CD14-positive monocyte (primary cell): ENCODE data around the gene PTPRN2. TPM values are rescaled to one million over a fixed set of nuclear protein-coding genes. Genes with fewer than 3 reads are reported as not detected.

Experiments used
- DNase-seq, 3 donors: peaks; one replicate each; pipeline ENCODE4 v3.0.0-alpha.2; 2011 to 2022
- H2AFZ ChIP-seq: 2 replicates; pipeline ENCODE4 v1.6.0; 2012; ENCODE audit warnings: mild to moderate bottlenecking, low read depth, low read length, inconsistent platforms; ENCODE audit not compliant: insufficient read depth, poor library complexity, severe bottlenecking
- H3K27ac ChIP-seq, 2 donors: 1 replicate in 1 of 2; 2 replicates in 1 of 2; pipeline ENCODE4 v1.5.1; 2012 to 2013; ENCODE audit warnings: low read length in 2 of 2, control low read depth in 1 of 2, inconsistent platforms in 1 of 2, low read depth in 1 of 2, mild to moderate bottlenecking in 1 of 2
- H3K27me3 ChIP-seq, 2 donors: one replicate each; pipeline versions ENCODE4 v1.6.0 to v1.6.1; 2011 to 2013; ENCODE audit warnings: low read length in 2 of 2; ENCODE audit not compliant: control insufficient read depth in 2 of 2, insufficient read depth in 2 of 2
- H3K36me3 ChIP-seq, 2 donors: replicated peaks in 1 of 2; 1 replicate in 1 of 2; 2 replicates in 1 of 2; pipeline versions ENCODE4 v1.5.1 to v1.6.1; 2012 to 2013; ENCODE audit warnings: low read length in 2 of 2, control low read depth in 1 of 2, inconsistent platforms in 1 of 2, mild to moderate bottlenecking in 1 of 2; ENCODE audit not compliant: insufficient read depth in 2 of 2, control insufficient read depth in 1 of 2
- H3K4me1 ChIP-seq, 2 donors: 1 replicate in 1 of 2; 2 replicates in 1 of 2; pipeline versions ENCODE4 v1.5.1 to v1.6.1; 2012 to 2013; ENCODE audit warnings: low read length in 2 of 2, control low read depth in 1 of 2, inconsistent platforms in 1 of 2, mild to moderate bottlenecking in 1 of 2, moderate library complexity in 1 of 2; ENCODE audit not compliant: insufficient read depth in 2 of 2, control insufficient read depth in 1 of 2
- H3K4me2 ChIP-seq: replicated peaks from 2 replicates; pipeline ENCODE3; 2012; ENCODE audit warnings: low read length, moderate library complexity, mild to moderate bottlenecking; ENCODE audit not compliant: poor library complexity, severe bottlenecking; ENCODE audit errors: extremely low read depth
- H3K4me3 ChIP-seq, 3 experiments: fragments of 200-600 bp in 1 of 3; sonication (generic) in 1 of 3; replicated peaks in 1 of 3; 1 replicate in 2 of 3; 2 replicates in 1 of 3; pipeline ENCODE4 v1.5.1; 2011 to 2013; ENCODE audit warnings: low read length in 3 of 3, mild to moderate bottlenecking in 3 of 3, control low read depth in 2 of 3, low read depth in 2 of 3, inconsistent platforms in 1 of 3, moderate library complexity in 1 of 3
- H3K79me2 ChIP-seq: 2 replicates; pipeline ENCODE4 v1.6.0; 2012; ENCODE audit warnings: mild to moderate bottlenecking, control low read depth, inconsistent platforms, low read length, moderate library complexity; ENCODE audit not compliant: insufficient read depth
- H3K9ac ChIP-seq: 2 replicates; pipeline ENCODE4 v1.6.0; 2017; ENCODE audit warnings: low read length, mild to moderate bottlenecking; ENCODE audit not compliant: insufficient read depth, poor library complexity, severe bottlenecking
- H3K9me3 ChIP-seq, 2 donors: replicated peaks in 1 of 2; 1 replicate in 1 of 2; 2 replicates in 1 of 2; pipeline versions ENCODE4 v1.5.1 to v1.6.1; 2012 to 2013; ENCODE audit warnings: low read length in 2 of 2, control low read depth in 1 of 2; ENCODE audit not compliant: control insufficient read depth in 1 of 2, insufficient read depth in 1 of 2
- H4K20me1 ChIP-seq: 2 replicates; pipeline ENCODE4 v1.6.0; 2012; ENCODE audit warnings: mild to moderate bottlenecking, low read length, control low read depth, moderate library complexity; ENCODE audit not compliant: insufficient read depth
- H3K27ac Mint-ChIP-seq, 7 donors: one replicate each; pipeline ENCODE4 v1.8.0; 2020; ENCODE audit warnings: mild to moderate bottlenecking in 7 of 7, mixed read lengths in 7 of 7, moderate library complexity in 6 of 7, inconsistent platforms in 2 of 7
- H3K27me3 Mint-ChIP-seq, 3 donors: one replicate each; pipeline ENCODE4 v1.8.0; 2021 to 2022; ENCODE audit warnings: low read depth in 3 of 3, mild to moderate bottlenecking in 3 of 3, mixed read lengths in 3 of 3, moderate library complexity in 3 of 3, inconsistent platforms in 1 of 3
- H3K36me3 Mint-ChIP-seq, 2 donors: one replicate each; pipeline ENCODE4 v1.8.0; 2020; ENCODE audit warnings: mixed read lengths in 2 of 2, inconsistent platforms in 1 of 2, mild to moderate bottlenecking in 1 of 2
- H3K4me1 Mint-ChIP-seq: one replicate; pipeline ENCODE4 v1.8.0; 2020; ENCODE audit warnings: mild to moderate bottlenecking, mixed read lengths
- H3K4me3 Mint-ChIP-seq, 2 donors: one replicate each; pipeline ENCODE4 v1.8.0; 2020; ENCODE audit warnings: mild to moderate bottlenecking in 2 of 2, mixed read lengths in 2 of 2, moderate library complexity in 1 of 2
- H3K9me3 Mint-ChIP-seq, 7 donors: one replicate each; pipeline ENCODE4 v1.8.0; 2020 to 2022; ENCODE audit warnings: mixed read lengths in 7 of 7, mild to moderate bottlenecking in 6 of 7, moderate library complexity in 6 of 7, inconsistent platforms in 2 of 7
- WGBS: methylation state at CpG from one replicate; pipeline ENCODE4 v1.1.5; 2013; ENCODE audit warnings: missing lambda C conversion rate; ENCODE audit not compliant: insufficient coverage; 5-methylcytosine and 5-hydroxymethylcytosine counted together
- intact Hi-C, 2 donors: fragments of 100-400 bp; cut with micrococcal nuclease; formaldehyde crosslinking; loops; one replicate each; pipeline versions ENCODE4 v1.15.0 to v1.15.1; 2023
- polyA plus RNA-seq, 3 donors: library from polyadenylated mRNA; depleted of rRNA in 1 of 3; unstranded in 2 of 3; stranded (reverse) in 1 of 3; fragments of 300-500 nt in 2 of 3; fragments of >200 nt in 1 of 3; fragmentation: Illumina TruSeq in 2 of 3; gene quantifications; 1 replicate in 2 of 3; 2 replicates in 1 of 3; pipeline ENCODE4 v1.2.3, GENCODE V29; 2012 to 2021
- TF ChIP-seq, protein P1 (sequence below): fragments of 200-600 bp; IDR thresholded peaks from one replicate; pipeline ENCODE4 v1.8.0; 2022; ENCODE audit warnings: antibody characterized with exemption, mild to moderate bottlenecking

Gene PTPRN2
- polyA plus RNA-seq, 3 donors = 0.25 to 1.4 (median 0.97) TPM

DNA sequence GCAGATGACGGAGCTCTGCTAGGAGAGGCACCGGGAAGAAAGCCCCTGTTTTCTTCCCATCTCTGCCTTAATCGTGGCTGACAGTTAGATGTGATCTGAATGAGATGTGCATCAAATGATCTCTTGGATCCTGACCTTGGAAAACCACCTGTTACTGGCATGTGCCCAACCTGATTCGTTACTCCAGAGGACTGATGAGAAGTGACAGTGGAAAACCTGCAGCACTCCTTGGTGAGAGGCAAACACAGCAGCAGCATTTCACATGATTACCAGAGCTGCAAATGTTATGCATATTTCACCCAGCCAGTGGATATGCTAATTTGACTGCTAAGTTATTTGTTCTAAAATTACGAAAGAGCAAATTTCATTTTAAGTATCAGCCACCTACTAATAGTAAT is 95.3 kb downstream of the PTPRN2 start:
- H3K27ac ChIP-seq = no peak overlapping the region
- no peak overlapping the region for H3K9ac ChIP-seq
- H3K4me3 Mint-ChIP-seq = no peak overlapping the region
- peaks cover 6 to 18% (median 15%) of the 10 kb centered on the region in 3 donors for H3K27me3 Mint-ChIP-seq
- H3K27me3 ChIP-seq = no peaks in the 10 kb centered on the region
- no peaks in the 10 kb centered on the region for H3K79me2 ChIP-seq
- H3K36me3 Mint-ChIP-seq = no peaks in the 10 kb centered on the region
- no peaks in the 10 kb centered on the region for H3K9me3 ChIP-seq
- DNase-seq = no peak
- TF ChIP-seq, protein P1, sequence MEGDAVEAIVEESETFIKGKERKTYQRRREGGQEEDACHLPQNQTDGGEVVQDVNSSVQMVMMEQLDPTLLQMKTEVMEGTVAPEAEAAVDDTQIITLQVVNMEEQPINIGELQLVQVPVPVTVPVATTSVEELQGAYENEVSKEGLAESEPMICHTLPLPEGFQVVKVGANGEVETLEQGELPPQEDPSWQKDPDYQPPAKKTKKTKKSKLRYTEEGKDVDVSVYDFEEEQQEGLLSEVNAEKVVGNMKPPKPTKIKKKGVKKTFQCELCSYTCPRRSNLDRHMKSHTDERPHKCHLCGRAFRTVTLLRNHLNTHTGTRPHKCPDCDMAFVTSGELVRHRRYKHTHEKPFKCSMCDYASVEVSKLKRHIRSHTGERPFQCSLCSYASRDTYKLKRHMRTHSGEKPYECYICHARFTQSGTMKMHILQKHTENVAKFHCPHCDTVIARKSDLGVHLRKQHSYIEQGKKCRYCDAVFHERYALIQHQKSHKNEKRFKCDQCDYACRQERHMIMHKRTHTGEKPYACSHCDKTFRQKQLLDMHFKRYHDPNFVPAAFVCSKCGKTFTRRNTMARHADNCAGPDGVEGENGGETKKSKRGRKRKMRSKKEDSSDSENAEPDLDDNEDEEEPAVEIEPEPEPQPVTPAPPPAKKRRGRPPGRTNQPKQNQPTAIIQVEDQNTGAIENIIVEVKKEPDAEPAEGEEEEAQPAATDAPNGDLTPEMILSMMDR = no peak
- H3K4me3 ChIP-seq = no peak overlapping the region
- intact Hi-C loops = no loop called here
- no peak overlapping the region for H3K27ac Mint-ChIP-seq
- H3K36me3 ChIP-seq = no peaks in the 10 kb centered on the region
- H4K20me1 ChIP-seq = no peaks in the 10 kb centered on the region
- no peak overlapping the region for H3K4me2 ChIP-seq
- H3K4me1 ChIP-seq = no peaks in the 10 kb centered on the region
- 82% methylated on average over 1 of the region's 5 CpGs for WGBS
- H2AFZ ChIP-seq = no peak overlapping the region
- peaks cover 0 to 3% (median 0%) of the 10 kb centered on the region in 7 donors for H3K9me3 Mint-ChIP-seq
- peaks cover 2% of the 10 kb centered on the region for H3K4me1 Mint-ChIP-seq

GRCh38 chr7:158491094-158491493 is 96.5 kb downstream of the PTPRN2 start:
- Histone ChIP-seq H3K9me3 (no peaks in the 10 kb centered on the region), H3K27ac (no peak overlapping the region), H4K20me1 (no peaks in the 10 kb centered on the region), H3K4me3 (no peak overlapping the region), H3K36me3 (no peaks in the 10 kb centered on the region), H2AFZ (no peak overlapping the region), H3K79me2 (no peaks in the 10 kb centered on the region), H3K4me2 (no peak overlapping the region), H3K27me3 (no peaks in the 10 kb centered on the region), H3K4me1 (no peaks in the 10 kb centered on the region), H3K9ac (no peak overlapping the region)
- no peaks in the 10 kb centered on the region for H3K36me3 Mint-ChIP-seq
- H3K27me3 Mint-ChIP-seq = peaks cover 6 to 16% (median 15%) of the 10 kb centered on the region in 3 donors
- H3K27ac Mint-ChIP-seq = no peak overlapping the region
- no peak for DNase-seq
- no peak overlapping the region for H3K4me3 Mint-ChIP-seq
- 80% methylated on average over 10 of the region's 11 CpGs for WGBS
- peaks cover 0 to 3% (median 0%) of the 10 kb centered on the region in 7 donors for H3K9me3 Mint-ChIP-seq
- TF ChIP-seq, protein P1 = no peak
- intact Hi-C loops = no loop called here
- peaks cover 2% of the 10 kb centered on the region for H3K4me1 Mint-ChIP-seq
